Transverse colon (tissue), 4 donors: ENCODE measurements around the gene SLC4A4. TPM values are rescaled to one million over a fixed set of nuclear protein-coding genes. Genes with fewer than 3 reads are reported as not detected.
A peak's percentile ranks its signal among the peaks of the same experiment; 100 is the strongest.

ENCODE experiments used
- DNase-seq: peaks from one replicate; pipeline ENCODE4 v3.0.0-alpha.2; 2019
- H3K27ac ChIP-seq, 4 donors: fragments of 200-600 bp; sonication (generic); 2 replicates each; pipeline ENCODE4 v1.5.1; 2016 to 2018; ENCODE audit warnings: inconsistent platforms in 4 of 4
- H3K27me3 ChIP-seq: fragments of 200-600 bp; sonication (generic); 2 replicates; pipeline ENCODE4 v1.5.1; 2017; ENCODE audit warnings: inconsistent platforms
- H3K36me3 ChIP-seq, 4 donors: fragments of 200-600 bp; sonication (generic); 2 replicates each; pipeline ENCODE4 v1.5.1; 2017 to 2019; ENCODE audit warnings: inconsistent platforms in 4 of 4
- H3K4me1 ChIP-seq, 4 donors: fragments of 200-600 bp; sonication (generic); 2 replicates each; pipeline ENCODE4 v1.5.1; 2017 to 2020; ENCODE audit warnings: inconsistent platforms in 4 of 4
- H3K4me3 ChIP-seq, 4 donors: fragments of 200-600 bp; sonication (generic); 1 replicate in 1 of 4; 2 replicates in 3 of 4; pipeline versions ENCODE4 v1.5.1 to v1.6.1; 2017 to 2019; ENCODE audit warnings: inconsistent platforms in 4 of 4
- H3K9me3 ChIP-seq, 2 donors: fragments of 200-600 bp; sonication (generic); 2 replicates each; pipeline ENCODE4 v1.5.1; 2017 to 2019; ENCODE audit warnings: inconsistent platforms in 2 of 2
- EP300 ChIP-seq: sonication (generic); formaldehyde crosslinking; IDR thresholded peaks from one replicate; pipeline ENCODE4 v1.6.1; 2017; ENCODE audit warnings: antibody characterized with exemption, low read depth
- POLR2A ChIP-seq: fragments of 450-650 bp; IDR thresholded peaks from one replicate; pipeline ENCODE4 v1.6.1; 2016; ENCODE audit warnings: antibody characterized with exemption, mild to moderate bottlenecking, moderate library complexity
- POLR2AphosphoS5 ChIP-seq, 3 donors: sonication (generic); formaldehyde crosslinking; IDR thresholded peaks; one replicate each; pipeline ENCODE4 v1.6.1; 2016; ENCODE audit warnings: antibody characterized with exemption in 3 of 3
- WGBS, 2 donors: methylation state at CpG; one replicate each; pipeline ENCODE4 v1.1.5; 2018; ENCODE audit warnings: low coverage in 1 of 2; 5-methylcytosine and 5-hydroxymethylcytosine counted together
- in situ Hi-C, 4 donors: fragments of 200-750 bp; cut with MboI; loops; one replicate each; pipeline versions ENCODE4 v1.15.0 to v1.15.1; 2017; ENCODE audit warnings: low sequenced_read_pairs in 3 of 4, low pct_ligation_motif_present in 1 of 4, low pct_unique_long_range_greater_than_20kb in 1 of 4
- intact Hi-C: fragments of 100-400 bp; cut with DNase I; formaldehyde crosslinking; loops from one replicate; pipeline ENCODE4 v1.15.1; 2023; ENCODE audit warnings: low total_unique reads
- total RNA-seq, 4 donors: library from RNA; depleted of rRNA; stranded (reverse); fragments of >200 nt; gene quantifications; one replicate each; pipeline ENCODE4 v1.1.0, GENCODE V29; 2016
- TF ChIP-seq, protein P1 (sequence below), 5 experiments: fragments of 200-600 bp in 3 of 5; fragments of 450-650 bp in 2 of 5; sonication (generic) in 3 of 5; IDR thresholded peaks; 1 replicate in 2 of 5; 2 replicates in 3 of 5; pipeline ENCODE4 v1.5.1; 2016 to 2017; ENCODE audit warnings: antibody characterized with exemption in 5 of 5, inconsistent platforms in 3 of 5, mild to moderate bottlenecking in 2 of 5, moderate library complexity in 1 of 5

Gene SLC4A4
- total RNA-seq, 4 donors from 2014 or later = 91.7 to 182 (median 134) TPM

DNA sequence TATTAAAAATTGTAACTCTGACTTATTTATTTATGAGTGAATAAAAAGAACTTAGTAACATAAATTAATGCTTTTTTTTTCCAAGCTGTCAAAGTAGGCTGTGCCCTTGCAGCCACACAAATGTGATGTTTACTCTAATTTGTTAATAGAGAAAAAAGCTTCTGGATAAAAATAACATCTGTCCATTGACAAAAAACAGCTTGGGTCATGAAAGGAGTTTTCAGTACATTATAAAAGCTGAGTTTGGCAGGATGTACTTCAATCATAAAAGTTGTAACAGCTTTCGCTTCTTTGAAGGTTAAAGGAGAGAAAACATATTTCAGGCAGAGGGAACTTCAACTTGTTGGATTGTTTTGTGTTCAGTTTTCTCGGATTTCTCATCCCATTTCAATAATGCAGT lies 105.6 kb downstream of the SLC4A4 start:
- WGBS, 2 donors = 19 to 35% methylated on average over 2 of the region's 2 CpGs
- H3K27ac ChIP-seq = peak overlapping the region in 1 of 4 donors; percentile 17
- TF ChIP-seq POLR2A = no peak
- TF ChIP-seq POLR2AphosphoS5 (IDR thresholded peaks at IDR 0.05) = no peak
- TF ChIP-seq, protein P1, sequence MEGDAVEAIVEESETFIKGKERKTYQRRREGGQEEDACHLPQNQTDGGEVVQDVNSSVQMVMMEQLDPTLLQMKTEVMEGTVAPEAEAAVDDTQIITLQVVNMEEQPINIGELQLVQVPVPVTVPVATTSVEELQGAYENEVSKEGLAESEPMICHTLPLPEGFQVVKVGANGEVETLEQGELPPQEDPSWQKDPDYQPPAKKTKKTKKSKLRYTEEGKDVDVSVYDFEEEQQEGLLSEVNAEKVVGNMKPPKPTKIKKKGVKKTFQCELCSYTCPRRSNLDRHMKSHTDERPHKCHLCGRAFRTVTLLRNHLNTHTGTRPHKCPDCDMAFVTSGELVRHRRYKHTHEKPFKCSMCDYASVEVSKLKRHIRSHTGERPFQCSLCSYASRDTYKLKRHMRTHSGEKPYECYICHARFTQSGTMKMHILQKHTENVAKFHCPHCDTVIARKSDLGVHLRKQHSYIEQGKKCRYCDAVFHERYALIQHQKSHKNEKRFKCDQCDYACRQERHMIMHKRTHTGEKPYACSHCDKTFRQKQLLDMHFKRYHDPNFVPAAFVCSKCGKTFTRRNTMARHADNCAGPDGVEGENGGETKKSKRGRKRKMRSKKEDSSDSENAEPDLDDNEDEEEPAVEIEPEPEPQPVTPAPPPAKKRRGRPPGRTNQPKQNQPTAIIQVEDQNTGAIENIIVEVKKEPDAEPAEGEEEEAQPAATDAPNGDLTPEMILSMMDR (IDR thresholded peaks at IDR 0.05) = no peak
- no peak for TF ChIP-seq EP300

GRCh38 chr4:71445811-71446210 lies 107.0 kb downstream of the SLC4A4 start:
- intact Hi-C loops = no loop called here
- no peak overlapping the region for H3K27ac ChIP-seq

More for the DNA sequence above, 105.6 kb downstream of the SLC4A4 start:
- Histone ChIP-seq H3K36me3 (no peaks in the 10 kb centered on the region), H3K9me3 (no peaks in the 10 kb centered on the region), H3K4me3 (no peak overlapping the region), H3K4me1 (peaks cover 7 to 40% (median 14%) of the 10 kb centered on the region in 4 donors), H3K27me3 (no peaks in the 10 kb centered on the region)
- in situ Hi-C loops = no loop called here
- no peak for DNase-seq
- intact Hi-C loops = no loop called here

GRCh38 chr4:71446479-71447081 lies 107.8 kb downstream of the SLC4A4 start:
- Histone ChIP-seq H3K27ac (peak overlapping the region in 1 of 4 donors; percentile 12), H3K36me3 (no peaks in the 10 kb centered on the region), H3K4me3 (no peak overlapping the region), H3K9me3 (no peaks in the 10 kb centered on the region), H3K27me3 (no peaks in the 10 kb centered on the region), H3K4me1 (peaks cover 4 to 29% (median 10%) of the 10 kb centered on the region in 4 donors)
- WGBS, 2 donors = 65 to 74% methylated on average over 3 of the region's 3 CpGs
- intact Hi-C loops = no loop called here
- DNase-seq = no peak
- TF ChIP-seq POLR2A (no peak), EP300 (no peak), POLR2AphosphoS5 (IDR thresholded peaks at IDR 0.05) (no peak)
- TF ChIP-seq, protein P1 (IDR thresholded peaks at IDR 0.05) = no peak
- in situ Hi-C loops = no loop called here

More at GRCh38 chr4:71445811-71446210, 107.0 kb downstream of the SLC4A4 start:
- TF ChIP-seq, protein P1 (IDR thresholded peaks at IDR 0.05) = no peak
- TF ChIP-seq EP300 (no peak), POLR2A (no peak), POLR2AphosphoS5 (IDR thresholded peaks at IDR 0.05) (no peak)
- DNase-seq = no peak
- H3K9me3 ChIP-seq = no peaks in the 10 kb centered on the region
- H3K4me3 ChIP-seq = no peak overlapping the region
- in situ Hi-C loops = no loop called here
- no peaks in the 10 kb centered on the region for H3K36me3 ChIP-seq
- peaks cover 4 to 37% (median 13%) of the 10 kb centered on the region in 4 donors for H3K4me1 ChIP-seq
- no peaks in the 10 kb centered on the region for H3K27me3 ChIP-seq
- WGBS, 2 donors = 43 to 75% methylated on average over 1 to 2 of the region's 2 CpGs

GRCh38 chr4:71449040-71449439 lies 110.2 kb downstream of the SLC4A4 start:
- TF ChIP-seq, protein P1 (IDR thresholded peaks at IDR 0.05) = no peak
- TF ChIP-seq EP300 (no peak), POLR2A (no peak), POLR2AphosphoS5 (IDR thresholded peaks at IDR 0.05) (no peak)
- intact Hi-C loops (no loop called here), in situ Hi-C loops (no loop called here)
- Histone ChIP-seq H3K27ac (no peak overlapping the region), H3K4me3 (no peak overlapping the region), H3K4me1 (peaks cover 4 to 21% (median 8%) of the 10 kb centered on the region in 4 donors), H3K36me3 (no peaks in the 10 kb centered on the region), H3K27me3 (no peaks in the 10 kb centered on the region), H3K9me3 (no peaks in the 10 kb centered on the region)
- WGBS, 2 donors = 33% methylated on average over 2 of the region's 2 CpGs
- no peak for DNase-seq
